ENCODE results near the gene MYL3.

GRCh38 chr3:46847744-46848143, 15.5 kb downstream of the MYL3 start:
- TF ChIP-seq CTCF (IDR thresholded peaks at IDR 0.05; ENCODE audit: poor library complexity, severe bottlenecking) (no peak), RAD21 (conservative IDR thresholded peaks at IDR 0.05) (no peak), TAF1 (IDR thresholded peaks at IDR 0.05; ENCODE audit: low read depth) (no peak), EZH2 (IDR thresholded peaks at IDR 0.05; ENCODE audit: borderline replicate concordance, insufficient read depth, low read length, poor library complexity, severe bottlenecking) (no peak), REST (IDR thresholded peaks at IDR 0.05; ENCODE audit: borderline replicate concordance) (no peak), POLR2AphosphoS5 (IDR thresholded peaks at IDR 0.05) (no peak), SMC3 (conservative IDR thresholded peaks at IDR 0.05; ENCODE audit: poor library complexity) (no peak), EP300 (conservative IDR thresholded peaks at IDR 0.05; ENCODE audit: poor library complexity, severe bottlenecking) (no peak)

Measured in neural cell (in vitro differentiated cells).